Transverse colon (tissue), 4 donors: ENCODE measurements around the gene CNTRL. TPM values are rescaled to one million over a fixed set of nuclear protein-coding genes. Genes with fewer than 3 reads are reported as not detected.
"Not testable (repeated sequence)": the region's sequence is repeated elsewhere in the genome, so short reads cannot be mapped to it uniquely, and the experiment has no call there.

Source experiments
- DNase-seq: peaks from one replicate; pipeline ENCODE4 v3.0.0-alpha.2; 2019
- H3K27ac ChIP-seq, 4 donors: fragments of 200-600 bp; sonication (generic); 2 replicates each; pipeline ENCODE4 v1.5.1; 2016 to 2018; ENCODE audit warnings: inconsistent platforms in 4 of 4
- H3K27me3 ChIP-seq: fragments of 200-600 bp; sonication (generic); 2 replicates; pipeline ENCODE4 v1.5.1; 2017; ENCODE audit warnings: inconsistent platforms
- H3K36me3 ChIP-seq, 4 donors: fragments of 200-600 bp; sonication (generic); 2 replicates each; pipeline ENCODE4 v1.5.1; 2017 to 2019; ENCODE audit warnings: inconsistent platforms in 4 of 4
- H3K4me1 ChIP-seq, 4 donors: fragments of 200-600 bp; sonication (generic); 2 replicates each; pipeline ENCODE4 v1.5.1; 2017 to 2020; ENCODE audit warnings: inconsistent platforms in 4 of 4
- H3K4me3 ChIP-seq, 4 donors: fragments of 200-600 bp; sonication (generic); 1 replicate in 1 of 4; 2 replicates in 3 of 4; pipeline versions ENCODE4 v1.5.1 to v1.6.1; 2017 to 2019; ENCODE audit warnings: inconsistent platforms in 4 of 4
- H3K9me3 ChIP-seq, 2 donors: fragments of 200-600 bp; sonication (generic); 2 replicates each; pipeline ENCODE4 v1.5.1; 2017 to 2019; ENCODE audit warnings: inconsistent platforms in 2 of 2
- CTCF ChIP-seq, 5 experiments: fragments of 200-600 bp in 3 of 5; fragments of 450-650 bp in 2 of 5; sonication (generic) in 3 of 5; IDR thresholded peaks; 1 replicate in 2 of 5; 2 replicates in 3 of 5; pipeline ENCODE4 v1.5.1; 2016 to 2017; ENCODE audit warnings: antibody characterized with exemption in 5 of 5, inconsistent platforms in 3 of 5, mild to moderate bottlenecking in 2 of 5, moderate library complexity in 1 of 5
- EP300 ChIP-seq: sonication (generic); formaldehyde crosslinking; IDR thresholded peaks from one replicate; pipeline ENCODE4 v1.6.1; 2017; ENCODE audit warnings: antibody characterized with exemption, low read depth
- POLR2A ChIP-seq: fragments of 450-650 bp; IDR thresholded peaks from one replicate; pipeline ENCODE4 v1.6.1; 2016; ENCODE audit warnings: antibody characterized with exemption, mild to moderate bottlenecking, moderate library complexity
- POLR2AphosphoS5 ChIP-seq, 3 donors: sonication (generic); formaldehyde crosslinking; IDR thresholded peaks; one replicate each; pipeline ENCODE4 v1.6.1; 2016; ENCODE audit warnings: antibody characterized with exemption in 3 of 3
- WGBS, 2 donors: methylation state at CpG; one replicate each; pipeline ENCODE4 v1.1.5; 2018; ENCODE audit warnings: low coverage in 1 of 2; 5-methylcytosine and 5-hydroxymethylcytosine counted together
- in situ Hi-C, 4 donors: fragments of 200-750 bp; cut with MboI; loops; one replicate each; pipeline versions ENCODE4 v1.15.0 to v1.15.1; 2017; ENCODE audit warnings: low sequenced_read_pairs in 3 of 4, low pct_ligation_motif_present in 1 of 4, low pct_unique_long_range_greater_than_20kb in 1 of 4
- intact Hi-C: fragments of 100-400 bp; cut with DNase I; formaldehyde crosslinking; loops from one replicate; pipeline ENCODE4 v1.15.1; 2023; ENCODE audit warnings: low total_unique reads
- total RNA-seq, 4 donors: library from RNA; depleted of rRNA; stranded (reverse); fragments of >200 nt; gene quantifications; one replicate each; pipeline ENCODE4 v1.1.0, GENCODE V29; 2016

CNTRL gene
- total RNA-seq, 4 donors from 2014 or later: 6.0 to 21.3 (median 11.2) TPM

GRCh38 chr9:121085661-121086060 is 10.9 kb downstream of the CNTRL start:
- 75 to 77% methylated on average over 1 of the region's 1 CpG for WGBS, 2 donors
- Histone ChIP-seq H3K4me3 (no peak overlapping the region), H3K4me1 (no peaks in the 10 kb centered on the region), H3K27me3 (no peaks in the 10 kb centered on the region), H3K27ac (no peak overlapping the region), H3K36me3 (no peaks in the 10 kb centered on the region), H3K9me3 (no peaks in the 10 kb centered on the region)
- DNase-seq: no peak
- TF ChIP-seq POLR2A: no peak
- no peak for TF ChIP-seq EP300
- TF ChIP-seq POLR2AphosphoS5 (IDR thresholded peaks at IDR 0.05): no peak
- no peak for TF ChIP-seq CTCF (IDR thresholded peaks at IDR 0.05)
- intact Hi-C loops: no loop called here
- in situ Hi-C loops: no loop called here

- intact Hi-C loops: no loop called here
- 82 to 90% methylated on average over 3 of the region's 3 CpGs for WGBS, 2 donors
These were observed 13.8 kb downstream of the CNTRL start for GRCh38 chr9:121088576-121088975.

GRCh38 chr9:121090743-121091142 is 16.0 kb downstream of the CNTRL start:
- DNase-seq, H3K4me1 ChIP-seq, in situ Hi-C loops, intact Hi-C loops, H3K9me3 ChIP-seq, H3K27me3 ChIP-seq, H3K4me3 ChIP-seq, H3K36me3 ChIP-seq, H3K27ac ChIP-seq: not testable (repeated sequence)
- WGBS, 2 donors: 92 to 94% methylated on average over 6 of the region's 6 CpGs

More at GRCh38 chr9:121088576-121088975, 13.8 kb downstream of the CNTRL start:
- in situ Hi-C loops: no loop called here
- H3K27ac ChIP-seq: no peak overlapping the region
- no peaks in the 10 kb centered on the region for H3K27me3 ChIP-seq
- no peaks in the 10 kb centered on the region for H3K4me1 ChIP-seq
- no peak overlapping the region for H3K4me3 ChIP-seq
- no peak for DNase-seq
- H3K9me3 ChIP-seq: no peaks in the 10 kb centered on the region
- TF ChIP-seq POLR2AphosphoS5 (IDR thresholded peaks at IDR 0.05): no peak
- TF ChIP-seq CTCF (IDR thresholded peaks at IDR 0.05): no peak
- TF ChIP-seq POLR2A: no peak
- no peak for TF ChIP-seq EP300
- no peaks in the 10 kb centered on the region for H3K36me3 ChIP-seq

DNA sequence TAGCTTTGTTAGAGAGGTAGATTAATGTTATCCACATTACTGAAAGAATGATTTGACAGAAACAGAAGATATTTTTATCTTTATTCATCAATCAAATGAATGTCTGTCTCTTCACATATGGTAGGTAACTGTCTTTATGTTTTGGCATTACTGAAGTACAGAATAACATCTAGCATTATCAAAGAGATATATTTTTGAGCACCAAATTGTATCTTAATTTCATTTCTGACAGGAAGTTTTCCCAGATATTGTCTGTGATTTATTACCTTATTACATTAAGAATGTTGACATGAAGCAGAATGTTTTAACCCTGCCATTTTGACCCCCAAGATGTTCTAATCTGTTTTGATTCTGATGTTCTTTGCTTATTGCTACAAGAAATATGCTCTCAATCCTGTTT is 20.3 kb downstream of the CNTRL start:
- H3K36me3 ChIP-seq: no peaks in the 10 kb centered on the region
- no peak overlapping the region for H3K4me3 ChIP-seq
- intact Hi-C loops: no loop called here
- no peak overlapping the region for H3K27ac ChIP-seq
- no peak for DNase-seq
- no peaks in the 10 kb centered on the region for H3K9me3 ChIP-seq
- in situ Hi-C loops: no loop called here
- H3K27me3 ChIP-seq: no peaks in the 10 kb centered on the region
- no peaks in the 10 kb centered on the region for H3K4me1 ChIP-seq
- TF ChIP-seq POLR2AphosphoS5 (IDR thresholded peaks at IDR 0.05) (no peak), EP300 (no peak), POLR2A (no peak), CTCF (IDR thresholded peaks at IDR 0.05) (no peak)

GRCh38 chr9:121098567-121099198 is 23.9 kb downstream of the CNTRL start:
- TF ChIP-seq EP300 (no peak), POLR2A (no peak), POLR2AphosphoS5 (IDR thresholded peaks at IDR 0.05) (no peak), CTCF (IDR thresholded peaks at IDR 0.05) (no peak)
- no peak overlapping the region for H3K27ac ChIP-seq
- WGBS, 2 donors: 73 to 77% methylated on average over 4 to 5 of the region's 5 CpGs
- no peaks in the 10 kb centered on the region for H3K27me3 ChIP-seq
- H3K4me1 ChIP-seq: no peaks in the 10 kb centered on the region
- H3K9me3 ChIP-seq: no peaks in the 10 kb centered on the region
- intact Hi-C loops: no loop called here
- H3K36me3 ChIP-seq: no peaks in the 10 kb centered on the region
- no peak overlapping the region for H3K4me3 ChIP-seq
- in situ Hi-C loops: no loop called here
- no peak for DNase-seq

- H3K4me1 ChIP-seq, intact Hi-C loops, H3K27ac ChIP-seq, H3K36me3 ChIP-seq, H3K9me3 ChIP-seq, in situ Hi-C loops, DNase-seq, H3K27me3 ChIP-seq, H3K4me3 ChIP-seq: not testable (repeated sequence)
- WGBS, 2 donors: 96% methylated on average over 3 to 5 of the region's 5 CpGs
These were observed 29.3 kb downstream of the CNTRL start for GRCh38 chr9:121104054-121104453.
